ENCODE data around the gene CEPT1.

Gene CEPT1

GRCh38 chr1:111221633-111222291 is 81.7 kb downstream of the CEPT1 start:
- no peak for DNase-seq (ENCODE audit: low read depth)
- H3K4me3 ChIP-seq (ENCODE audit: low read depth, low read length): no peak overlapping the region

DNA sequence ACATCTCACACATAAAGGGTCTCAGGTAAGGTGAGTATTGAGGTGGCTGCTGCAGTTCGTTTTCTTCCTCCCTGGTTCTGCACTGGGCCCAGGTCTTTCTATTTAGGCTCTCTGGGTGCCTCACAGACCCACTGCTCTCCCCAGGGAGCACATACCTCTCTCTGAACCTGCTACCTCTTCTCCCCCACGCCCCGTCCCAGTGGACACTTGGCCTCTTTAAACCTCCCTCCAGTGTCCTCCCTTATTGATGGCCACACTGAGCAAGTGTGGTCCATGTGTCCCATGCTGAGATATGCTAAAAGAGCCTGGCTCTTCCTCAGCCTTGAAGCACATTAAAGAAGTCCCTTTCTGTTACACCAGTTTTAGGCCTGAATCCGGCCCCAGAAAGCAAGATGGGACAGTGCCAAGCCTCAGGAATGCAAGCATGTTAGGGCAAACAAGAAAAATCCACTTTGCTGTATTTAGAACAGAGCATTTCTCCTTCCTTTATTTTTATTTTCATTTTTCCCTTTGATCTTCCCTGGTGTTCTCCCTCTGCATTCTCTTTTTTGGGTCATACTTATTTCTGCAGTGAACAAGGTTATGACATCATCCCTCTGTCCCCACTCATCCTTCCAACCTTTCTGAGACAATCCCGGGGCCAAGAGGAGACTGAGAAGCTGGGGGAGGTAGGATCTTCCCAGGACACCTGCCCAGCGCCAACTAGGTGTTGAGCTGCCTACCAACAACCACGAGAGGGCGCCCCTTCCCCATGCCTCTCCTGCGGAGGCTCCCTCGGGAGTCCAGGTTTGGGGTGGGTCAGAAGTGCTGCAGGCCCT is 82.5 kb downstream of the CEPT1 start:
- H3K4me3 ChIP-seq (ENCODE audit: low read depth, low read length): no peak overlapping the region
- no peak for DNase-seq (ENCODE audit: low read depth)

GRCh38 chr1:111223126-111223685 is 83.2 kb downstream of the CEPT1 start:
- no peak for DNase-seq (ENCODE audit: low read depth)
- no peak overlapping the region for H3K4me3 ChIP-seq (ENCODE audit: low read depth, low read length)

DNA sequence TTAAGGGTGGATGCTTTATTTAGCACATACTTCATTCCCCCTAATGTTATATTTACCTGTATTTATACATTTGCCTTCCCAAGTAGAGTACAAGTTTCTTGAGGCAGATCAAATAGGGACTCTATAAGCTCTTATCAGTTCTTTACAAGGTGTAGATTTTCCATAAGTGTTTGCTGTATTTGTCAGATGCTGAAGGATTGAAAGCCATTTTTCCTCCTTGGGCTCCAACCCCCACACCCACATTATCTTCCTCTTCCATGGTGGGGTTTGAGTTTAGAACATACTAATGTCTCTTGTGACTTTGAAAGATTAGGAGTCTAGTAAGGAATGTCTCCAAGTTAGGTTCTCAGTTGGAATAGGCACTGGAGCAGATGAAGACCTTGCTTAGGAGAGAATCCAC is 85.1 kb downstream of the CEPT1 start:
- DNase-seq (ENCODE audit: low read depth): no peak
- H3K4me3 ChIP-seq (ENCODE audit: low read depth, low read length): no peak overlapping the region

GRCh38 chr1:111225717-111226400 is 85.8 kb downstream of the CEPT1 start:
- H3K4me3 ChIP-seq (ENCODE audit: low read depth, low read length): no peak overlapping the region
- no peak for DNase-seq (ENCODE audit: low read depth)

DNA sequence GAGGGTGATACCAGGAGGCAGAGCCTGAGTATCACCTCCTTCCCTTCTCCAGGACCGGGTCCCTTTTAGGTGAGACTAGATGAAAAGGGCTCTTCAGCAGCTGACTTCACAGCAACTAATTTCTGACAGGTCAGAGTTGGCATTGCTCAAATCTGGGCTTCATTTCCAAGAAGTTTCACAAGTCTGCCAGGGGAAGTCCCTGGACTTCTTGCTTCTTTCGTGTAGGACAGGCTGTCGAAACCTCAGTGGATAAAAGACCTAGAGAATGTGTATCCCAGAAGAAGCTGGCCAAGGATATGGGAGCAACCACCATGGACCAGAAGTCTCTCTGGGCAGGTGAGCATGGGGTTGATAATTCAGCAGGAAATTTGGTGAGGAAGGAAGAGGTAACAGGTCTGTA is 87.4 kb downstream of the CEPT1 start, which contains the start of gene CHI3L2:
Gene CHI3L2 (plus strand): TSS at position 280 of the 400 bp plus-strand sequence. CDS start 17 bp downstream, at position 297.
- DNase-seq (ENCODE audit: low read depth): no peak
- H3K4me3 ChIP-seq (ENCODE audit: low read depth, low read length): no peak within 1 kb of the TSS

- peak; percentile 84 for DNase-seq (ENCODE audit: low read depth)
- no peak overlapping the region for H3K4me3 ChIP-seq (ENCODE audit: low read depth, low read length)
Observed at GRCh38 chr1:111227851-111228747, 88.1 kb downstream of the CEPT1 start.

DNA sequence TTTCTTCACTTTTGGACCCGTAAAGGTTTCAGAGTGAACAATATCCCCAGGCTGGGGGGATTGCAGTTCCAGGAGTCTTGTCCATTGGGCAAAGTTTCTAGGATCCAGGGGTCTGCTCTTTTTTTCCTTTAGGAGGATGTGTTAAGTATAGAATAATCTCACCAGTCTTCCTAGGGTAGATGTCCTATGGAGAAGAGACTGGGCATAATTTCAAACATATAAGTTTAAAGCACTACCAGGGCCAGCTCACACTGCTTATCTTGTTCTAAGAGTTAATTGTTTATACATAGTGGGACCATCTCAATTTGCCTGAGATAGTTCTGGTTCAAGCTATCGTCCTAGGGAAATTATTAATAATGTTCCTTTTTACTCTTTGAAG is 88.7 kb downstream of the CEPT1 start:
- DNase-seq (ENCODE audit: low read depth): no peak
- no peak overlapping the region for H3K4me3 ChIP-seq (ENCODE audit: low read depth, low read length)

DNA sequence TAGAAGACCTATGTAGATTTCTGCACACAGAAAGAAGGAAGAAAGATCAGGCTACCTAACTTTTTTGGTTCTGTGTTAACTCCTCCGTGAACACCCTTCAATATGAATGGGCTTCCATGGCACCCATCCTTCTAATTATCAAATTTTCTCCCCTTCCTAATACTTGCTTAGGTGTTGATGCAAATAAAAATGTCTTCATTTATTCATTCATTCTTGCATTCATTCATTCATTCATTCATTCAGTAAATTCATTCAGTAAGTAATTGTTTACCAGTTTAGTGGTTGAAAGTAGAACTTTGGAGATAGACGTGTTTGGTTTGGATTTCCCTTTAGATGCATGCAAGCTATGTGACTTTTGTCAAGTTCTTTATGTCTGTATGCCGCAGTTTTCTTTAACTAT is 92.1 kb downstream of the CEPT1 start:
- no peak overlapping the region for H3K4me3 ChIP-seq (ENCODE audit: low read depth, low read length)
- DNase-seq (ENCODE audit: low read depth): no peak

GRCh38 chr1:111234258-111234657 is 94.2 kb downstream of the CEPT1 start:
- H3K4me3 ChIP-seq (ENCODE audit: low read depth, low read length): no peak overlapping the region
- no peak for DNase-seq (ENCODE audit: low read depth)

Data from skeletal muscle cell (primary cell).